SK-N-SH (cell line): ENCODE results near the gene HTR7. TPM values are rescaled to one million over a fixed set of nuclear protein-coding genes. Genes with fewer than 3 reads are reported as not detected.

Source experiments
- CTCF ChIA-PET: fragments of 300-600, 350-600 bp; formaldehyde crosslinking; extraction: SDS; loops from one replicate; lab custom pipeline; 2021; lab: Yijun Ruan, JAX
- POLR2A ChIA-PET: fragments of 350-600 bp; sonication (Branson Sonifier 250); formaldehyde crosslinking; extraction: SDS; loops from one replicate; lab custom pipeline; 2020; ENCODE audit warnings: antibody characterized with exemption, inconsistent platforms; lab: Yijun Ruan, JAX
- DNase-seq: peaks from one replicate; pipeline ENCODE4 v3.0.0; 2012
- H2AFZ ChIP-seq: fragments of 200-600 bp; sonication (generic); 2 replicates; pipeline ENCODE4 v1.8.1; 2016; ENCODE audit warnings: antibody characterized with exemption, mild to moderate bottlenecking, low read depth
- H3F3A ChIP-seq: fragments of 200-600 bp; sonication (generic); replicated peaks from 2 replicates; pipeline ENCODE3; 2016; ENCODE audit warnings: antibody characterized with exemption, mild to moderate bottlenecking; ENCODE audit not compliant: insufficient read depth
- H3K27ac ChIP-seq, 2 experiments: fragments of 200-500 bp in 1 of 2; fragments of 200-600 bp in 1 of 2; sonication (Bioruptor generic) in 1 of 2; sonication (generic), shearing (Covaris generic) in 1 of 2; 2 replicates each; pipeline versions ENCODE4 v1.5.1 to v1.6.1; 2014 to 2016; ENCODE audit warnings: low read depth in 2 of 2, inconsistent platforms in 1 of 2, low read length in 1 of 2, mild to moderate bottlenecking in 1 of 2, mixed read lengths in 1 of 2
- H3K27me3 ChIP-seq: fragments of 200-600 bp; sonication (generic), shearing (Covaris generic); 2 replicates; pipeline ENCODE4 v1.6.1; 2016; ENCODE audit warnings: mixed run types; ENCODE audit not compliant: insufficient read depth
- H3K36me3 ChIP-seq, 2 experiments: fragments of 200-500 bp in 1 of 2; fragments of 200-600 bp in 1 of 2; sonication (Bioruptor generic) in 1 of 2; sonication (generic) in 1 of 2; replicated peaks in 1 of 2; 2 replicates each; pipeline versions ENCODE3 to v1.5.1; 2014 to 2016; ENCODE audit warnings: low read length in 1 of 2, mild to moderate bottlenecking in 1 of 2; ENCODE audit not compliant: insufficient read depth in 2 of 2, control insufficient read depth in 1 of 2
- H3K4me1 ChIP-seq, 2 experiments: fragments of 200-500 bp in 1 of 2; fragments of 200-600 bp in 1 of 2; sonication (Bioruptor generic) in 1 of 2; sonication (generic), shearing (Covaris generic) in 1 of 2; 2 replicates each; pipeline versions ENCODE4 v1.5.1 to v1.6.1; 2014 to 2016; ENCODE audit warnings: low read depth in 1 of 2, low read length in 1 of 2, mixed run types in 1 of 2; ENCODE audit not compliant: insufficient read depth in 2 of 2, control insufficient read depth in 1 of 2
- H3K4me2 ChIP-seq: fragments of 200-600 bp; sonication (generic), shearing (Covaris generic); 2 replicates; pipeline ENCODE4 v1.6.1; 2017; ENCODE audit warnings: mixed run types
- H3K4me3 ChIP-seq, 2 experiments: fragments of 200-500 bp in 1 of 2; fragments of 200-600 bp in 1 of 2; sonication (Bioruptor generic) in 1 of 2; sonication (generic), shearing (Covaris generic) in 1 of 2; 2 replicates each; pipeline versions ENCODE4 v1.5.1 to v1.8.1; 2014 to 2016; ENCODE audit warnings: low read depth in 2 of 2, inconsistent platforms in 1 of 2, low read length in 1 of 2, mild to moderate bottlenecking in 1 of 2, mixed read lengths in 1 of 2, moderate library complexity in 1 of 2
- H3K79me2 ChIP-seq: fragments of 200-600 bp; sonication (generic); 2 replicates; pipeline ENCODE4 v1.8.1; 2017; ENCODE audit warnings: mild to moderate bottlenecking; ENCODE audit not compliant: insufficient read depth
- H3K9ac ChIP-seq: fragments of 200-600 bp; sonication (generic); 2 replicates; pipeline ENCODE4 v1.6.1; 2017; ENCODE audit warnings: mixed run types
- H3K9me2 ChIP-seq: fragments of 200-600 bp; sonication (generic); 2 replicates; pipeline ENCODE4 v1.6.1; 2017; ENCODE audit warnings: mixed run types
- H3K9me3 ChIP-seq: fragments of 200-600 bp; sonication (generic); 2 replicates; pipeline ENCODE4 v1.6.1; 2017; ENCODE audit warnings: mixed run types, mild to moderate bottlenecking, moderate library complexity
- H4K20me1 ChIP-seq: fragments of 200-600 bp; sonication (generic); 2 replicates; pipeline ENCODE4 v1.6.1; 2017; ENCODE audit warnings: mild to moderate bottlenecking, mixed run types; ENCODE audit not compliant: insufficient read depth
- EP300 ChIP-seq, 2 experiments: IDR thresholded peaks; 2 replicates each; pipeline versions ENCODE4 v1.4.0 to v1.6.1; 2012; ENCODE audit warnings: borderline replicate concordance in 1 of 2, low read depth in 1 of 2, low read length in 1 of 2
- EZH2phosphoT487 ChIP-seq: fragments of 200-600 bp; sonication (generic); IDR thresholded peaks from 2 replicates; pipeline ENCODE4 v1.6.1; 2017; ENCODE audit warnings: low read depth, mixed run types, mild to moderate bottlenecking, antibody characterized with exemption, moderate library complexity, borderline replicate concordance
- FOSL2 ChIP-seq: IDR thresholded peaks from 2 replicates; pipeline ENCODE4 v1.4.0; 2012; ENCODE audit warnings: low read depth, mild to moderate bottlenecking, moderate library complexity, borderline replicate concordance
- FOXM1 ChIP-seq: IDR thresholded peaks from 2 replicates; pipeline ENCODE4 v1.4.0; 2012; ENCODE audit warnings: low read depth, mild to moderate bottlenecking
- JUND ChIP-seq: IDR thresholded peaks from 2 replicates; pipeline ENCODE4 v1.4.0; 2012
- NFIC ChIP-seq: IDR thresholded peaks from 2 replicates; pipeline ENCODE4 v1.4.0; 2012; ENCODE audit warnings: borderline replicate concordance
- NRF1 ChIP-seq: IDR thresholded peaks from 2 replicates; pipeline ENCODE4 v1.6.1; 2012; ENCODE audit warnings: low read depth, mild to moderate bottlenecking, low read length
- RAD21 ChIP-seq: IDR thresholded peaks from 2 replicates; pipeline ENCODE4 v1.6.1; 2012; ENCODE audit warnings: mild to moderate bottlenecking, low read length
- RCOR1 ChIP-seq: fragments of 150-350 bp; IDR thresholded peaks from 2 replicates; pipeline ENCODE4 v1.6.1; 2017; ENCODE audit warnings: antibody characterized with exemption, low read length
- REST ChIP-seq: IDR thresholded peaks from 2 replicates; pipeline ENCODE4 v1.6.1; 2012; ENCODE audit warnings: mild to moderate bottlenecking, low read depth, low read length, moderate library complexity
- RFX5 ChIP-seq: IDR thresholded peaks from 2 replicates; pipeline ENCODE4 v1.6.1; 2012; ENCODE audit warnings: mild to moderate bottlenecking, improper control_type of control experiment, low read length
- SIN3A ChIP-seq: IDR thresholded peaks from 2 replicates; pipeline ENCODE4 v1.6.1; 2012; ENCODE audit warnings: low read depth, mild to moderate bottlenecking, low read length, moderate library complexity, borderline replicate concordance
- TAF1 ChIP-seq: IDR thresholded peaks from 2 replicates; pipeline ENCODE4 v1.6.1; 2012; ENCODE audit warnings: low read depth, mild to moderate bottlenecking, low read length, moderate library complexity, borderline replicate concordance
- TCF12 ChIP-seq: IDR thresholded peaks from 2 replicates; pipeline ENCODE4 v1.4.0; 2012
- YY1 ChIP-seq: IDR thresholded peaks from 2 replicates; pipeline ENCODE4 v1.4.0; 2012; ENCODE audit warnings: low read depth, mild to moderate bottlenecking
- WGBS: methylation state at CpG from one replicate; pipeline ENCODE4 v1.1.6; 2017; ENCODE audit warnings: low lambda C conversion rate; 5-methylcytosine and 5-hydroxymethylcytosine counted together
- polyA plus RNA-seq, 3 experiments: library from polyadenylated mRNA; depleted of rRNA; stranded (reverse); fragments of >200 nt; gene quantifications; 2 replicates each; pipeline ENCODE4 v1.2.3, GENCODE V29; 2012
- TF ChIP-seq, protein P1 (sequence below): IDR thresholded peaks from 2 replicates; pipeline ENCODE4 v1.4.0; 2012; ENCODE audit warnings: low read depth, borderline replicate concordance
- TF ChIP-seq, protein P2 (sequence below): fragments of 200-600 bp; sonication (generic); IDR thresholded peaks from 2 replicates; pipeline ENCODE4 v1.6.1; 2017; ENCODE audit warnings: antibody characterized with exemption, mild to moderate bottlenecking, moderate library complexity
- TF ChIP-seq, protein P3 (sequence below): fragments of 150-350 bp; IDR thresholded peaks from 2 replicates; pipeline ENCODE4 v1.6.1; 2017; ENCODE audit warnings: antibody characterized with exemption, low read length, low read depth, borderline replicate concordance

HTR7 gene
- polyA plus RNA-seq, 1 of the 3 experiments (the other 2 are of a cell fraction), result 0.16 TPM

DNA sequence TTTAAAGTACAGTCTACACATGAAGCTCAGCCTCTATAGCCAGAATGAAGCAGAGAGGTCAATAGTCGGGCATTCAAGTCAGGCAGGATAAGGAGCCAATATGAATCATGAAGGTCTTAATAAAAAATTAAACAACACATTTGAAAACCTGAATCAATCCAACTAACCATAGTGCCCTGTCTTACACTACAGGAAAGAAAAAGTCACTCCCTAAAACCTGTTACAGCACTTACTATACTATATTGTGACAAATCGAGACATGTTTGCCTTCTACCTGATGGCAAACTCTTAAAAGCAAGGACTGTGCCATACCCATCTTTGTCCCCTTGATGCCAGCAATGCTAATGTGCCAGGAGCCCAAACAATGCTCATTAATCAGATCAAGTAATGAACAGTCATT is 117.6 kb downstream of the HTR7 start:
- POLR2A ChIA-PET, result no interaction called here

GRCh38 chr10:90738885-90739284 is 119.0 kb downstream of the HTR7 start:
- no peak for DNase-seq
- no peaks in the 10 kb centered on the region for H3K4me1 ChIP-seq
- TF ChIP-seq EZH2phosphoT487, result no peak
- TF ChIP-seq, protein P1, sequence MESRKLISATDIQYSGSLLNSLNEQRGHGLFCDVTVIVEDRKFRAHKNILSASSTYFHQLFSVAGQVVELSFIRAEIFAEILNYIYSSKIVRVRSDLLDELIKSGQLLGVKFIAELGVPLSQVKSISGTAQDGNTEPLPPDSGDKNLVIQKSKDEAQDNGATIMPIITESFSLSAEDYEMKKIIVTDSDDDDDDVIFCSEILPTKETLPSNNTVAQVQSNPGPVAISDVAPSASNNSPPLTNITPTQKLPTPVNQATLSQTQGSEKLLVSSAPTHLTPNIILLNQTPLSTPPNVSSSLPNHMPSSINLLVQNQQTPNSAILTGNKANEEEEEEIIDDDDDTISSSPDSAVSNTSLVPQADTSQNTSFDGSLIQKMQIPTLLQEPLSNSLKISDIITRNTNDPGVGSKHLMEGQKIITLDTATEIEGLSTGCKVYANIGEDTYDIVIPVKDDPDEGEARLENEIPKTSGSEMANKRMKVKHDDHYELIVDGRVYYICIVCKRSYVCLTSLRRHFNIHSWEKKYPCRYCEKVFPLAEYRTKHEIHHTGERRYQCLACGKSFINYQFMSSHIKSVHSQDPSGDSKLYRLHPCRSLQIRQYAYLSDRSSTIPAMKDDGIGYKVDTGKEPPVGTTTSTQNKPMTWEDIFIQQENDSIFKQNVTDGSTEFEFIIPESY, result no peak
- no peak for TF ChIP-seq RAD21
- TF ChIP-seq JUND, result no peak
- TF ChIP-seq, protein P2, sequence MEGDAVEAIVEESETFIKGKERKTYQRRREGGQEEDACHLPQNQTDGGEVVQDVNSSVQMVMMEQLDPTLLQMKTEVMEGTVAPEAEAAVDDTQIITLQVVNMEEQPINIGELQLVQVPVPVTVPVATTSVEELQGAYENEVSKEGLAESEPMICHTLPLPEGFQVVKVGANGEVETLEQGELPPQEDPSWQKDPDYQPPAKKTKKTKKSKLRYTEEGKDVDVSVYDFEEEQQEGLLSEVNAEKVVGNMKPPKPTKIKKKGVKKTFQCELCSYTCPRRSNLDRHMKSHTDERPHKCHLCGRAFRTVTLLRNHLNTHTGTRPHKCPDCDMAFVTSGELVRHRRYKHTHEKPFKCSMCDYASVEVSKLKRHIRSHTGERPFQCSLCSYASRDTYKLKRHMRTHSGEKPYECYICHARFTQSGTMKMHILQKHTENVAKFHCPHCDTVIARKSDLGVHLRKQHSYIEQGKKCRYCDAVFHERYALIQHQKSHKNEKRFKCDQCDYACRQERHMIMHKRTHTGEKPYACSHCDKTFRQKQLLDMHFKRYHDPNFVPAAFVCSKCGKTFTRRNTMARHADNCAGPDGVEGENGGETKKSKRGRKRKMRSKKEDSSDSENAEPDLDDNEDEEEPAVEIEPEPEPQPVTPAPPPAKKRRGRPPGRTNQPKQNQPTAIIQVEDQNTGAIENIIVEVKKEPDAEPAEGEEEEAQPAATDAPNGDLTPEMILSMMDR, result no peak
- TF ChIP-seq NRF1, result no peak
- no peak for TF ChIP-seq EP300 (IDR thresholded peaks at IDR 0.05; ENCODE audit: borderline replicate concordance in 1 of 2, low read depth in 1 of 2, low read length in 1 of 2)
- no peak for TF ChIP-seq TCF12
- TF ChIP-seq TAF1, result no peak
- TF ChIP-seq RCOR1, result no peak
- TF ChIP-seq FOSL2, result no peak
- TF ChIP-seq REST, result no peak
- no peak for TF ChIP-seq NFIC
- TF ChIP-seq, protein P3, sequence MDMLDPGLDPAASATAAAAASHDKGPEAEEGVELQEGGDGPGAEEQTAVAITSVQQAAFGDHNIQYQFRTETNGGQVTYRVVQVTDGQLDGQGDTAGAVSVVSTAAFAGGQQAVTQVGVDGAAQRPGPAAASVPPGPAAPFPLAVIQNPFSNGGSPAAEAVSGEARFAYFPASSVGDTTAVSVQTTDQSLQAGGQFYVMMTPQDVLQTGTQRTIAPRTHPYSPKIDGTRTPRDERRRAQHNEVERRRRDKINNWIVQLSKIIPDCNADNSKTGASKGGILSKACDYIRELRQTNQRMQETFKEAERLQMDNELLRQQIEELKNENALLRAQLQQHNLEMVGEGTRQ, result no peak
- no peak for TF ChIP-seq RFX5
- no peak for TF ChIP-seq YY1
- no peak for TF ChIP-seq FOXM1
- TF ChIP-seq SIN3A, result no peak

More for the DNA sequence above, 117.6 kb downstream of the HTR7 start:
- no peaks in the 10 kb centered on the region for H3F3A ChIP-seq
- no peaks in the 10 kb centered on the region for H3K79me2 ChIP-seq
- 0% methylated on average over 2 of the region's 2 CpGs for WGBS
- H4K20me1 ChIP-seq, result no peaks in the 10 kb centered on the region
- H3K4me1 ChIP-seq, result no peaks in the 10 kb centered on the region
- TF ChIP-seq RCOR1, result no peak
- H3K4me2 ChIP-seq, result no peak overlapping the region
- H3K27me3 ChIP-seq, result peaks cover 4% of the 10 kb centered on the region; the same call in 1 of the 2 replicates
- H3K9ac ChIP-seq, result no peak overlapping the region
- no peak overlapping the region for H2AFZ ChIP-seq
- no peak overlapping the region for H3K4me3 ChIP-seq
- CTCF ChIA-PET, result interaction anchor here (1.4 kb wide), 1 partner anchor 10 kb away, joined by 5 read pairs; no protein-coding TSS in a partner anchor
- H3K36me3 ChIP-seq, result no peaks in the 10 kb centered on the region
- H3K9me3 ChIP-seq, result no peaks in the 10 kb centered on the region
- no peaks in the 10 kb centered on the region for H3K9me2 ChIP-seq
- H3K27ac ChIP-seq, result no peak overlapping the region
- DNase-seq, result no peak

More at GRCh38 chr10:90738885-90739284, 119.0 kb downstream of the HTR7 start:
- no peak overlapping the region for H3K4me3 ChIP-seq
- H3K9me3 ChIP-seq, result no peaks in the 10 kb centered on the region
- H3K27ac ChIP-seq, result no peak overlapping the region
- H4K20me1 ChIP-seq, result no peaks in the 10 kb centered on the region
- H3K27me3 ChIP-seq, result peaks cover 4% of the 10 kb centered on the region; the same call in 1 of the 2 replicates
- H3K9me2 ChIP-seq, result no peaks in the 10 kb centered on the region
- ChIA-PET POLR2A (no interaction called here), CTCF (interaction anchor here (1.4 kb wide), 2 partner anchors 12 kb away, joined by 5 read pairs; no protein-coding TSS in a partner anchor)
- no peak overlapping the region for H2AFZ ChIP-seq
- H3F3A ChIP-seq, result no peaks in the 10 kb centered on the region
- H3K9ac ChIP-seq, result no peak overlapping the region
- H3K36me3 ChIP-seq, result no peaks in the 10 kb centered on the region
- 0% methylated on average over 2 of the region's 2 CpGs for WGBS
- no peaks in the 10 kb centered on the region for H3K79me2 ChIP-seq
- no peak overlapping the region for H3K4me2 ChIP-seq
